Endothelial cell (in vitro differentiated cells): Measurements from ENCODE around the gene AVEN. TPM values are rescaled to one million over a fixed set of nuclear protein-coding genes. Genes with fewer than 3 reads are reported as not detected.
"Not testable (repeated sequence)": the region's sequence is repeated elsewhere in the genome, so short reads cannot be mapped to it uniquely, and the experiment has no call there.

Experiments used
- DNase-seq: peaks from one replicate; pipeline ENCODE4 v3.0.0; 2021; ENCODE audit warnings: low spot score
- H3K27ac Mint-ChIP-seq: one replicate; pipeline ENCODE4 v1.8.0; 2021; ENCODE audit warnings: mixed read lengths, inconsistent platforms; ENCODE audit not compliant: unreplicated experiment
- H3K27me3 Mint-ChIP-seq: one replicate; pipeline ENCODE4 v1.8.0; 2021; ENCODE audit warnings: mild to moderate bottlenecking, moderate library complexity, mixed read lengths, inconsistent platforms; ENCODE audit not compliant: unreplicated experiment
- H3K36me3 Mint-ChIP-seq: one replicate; pipeline ENCODE4 v1.8.0; 2021; ENCODE audit warnings: mild to moderate bottlenecking, low read depth, mixed read lengths, inconsistent platforms; ENCODE audit not compliant: unreplicated experiment
- H3K4me1 Mint-ChIP-seq: one replicate; pipeline ENCODE4 v1.8.0; 2021; ENCODE audit warnings: mild to moderate bottlenecking, mixed read lengths, inconsistent platforms; ENCODE audit not compliant: unreplicated experiment
- H3K4me3 Mint-ChIP-seq: one replicate; pipeline ENCODE4 v1.8.0; 2021; ENCODE audit warnings: mild to moderate bottlenecking, mixed read lengths, inconsistent platforms; ENCODE audit not compliant: unreplicated experiment
- H3K9me3 Mint-ChIP-seq: one replicate; pipeline ENCODE4 v1.8.0; 2021; ENCODE audit warnings: mixed read lengths, inconsistent platforms; ENCODE audit not compliant: unreplicated experiment
- total RNA-seq: library from RNA; stranded (reverse); fragmentation: NEBNext Ultra II Directional; extraction: Animal tissue kit (Norgen Biotek cat#: 25700); gene quantifications from one replicate; pipeline ENCODE4 v1.2.1, GENCODE V29; 2021; ENCODE audit not compliant: unreplicated experiment
- TF ChIP-seq, protein P1 (sequence below): fragments of 200-600 bp; sonication (generic); IDR thresholded peaks from one replicate; pipeline ENCODE4 v1.5.0; 2021; ENCODE audit warnings: antibody characterized with exemption; ENCODE audit not compliant: unreplicated experiment

The AVEN gene
- total RNA-seq, 1 donor from 2014 or later = 14.8 TPM

DNA sequence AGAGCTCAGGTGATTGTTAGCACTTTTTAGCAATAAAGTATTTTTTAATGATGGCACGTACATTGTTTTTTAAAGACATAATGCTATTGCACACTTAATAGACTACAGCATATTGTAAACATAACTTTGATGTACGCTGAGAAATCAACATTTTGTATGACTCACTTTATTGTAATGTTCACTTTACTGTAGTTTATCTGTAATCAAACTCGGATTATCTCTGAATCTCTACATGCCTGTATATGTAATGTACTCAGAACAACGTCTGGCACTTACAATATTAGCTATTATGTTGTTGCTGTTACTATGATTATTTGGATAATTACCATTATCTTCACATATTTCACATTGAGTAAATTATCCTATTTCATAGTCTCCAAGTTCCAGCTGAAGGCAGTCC, 208.7 kb downstream of the AVEN start:
- DNase-seq = no peak
- H3K27me3 Mint-ChIP-seq = no peaks in the 10 kb centered on the region
- no peaks in the 10 kb centered on the region for H3K4me1 Mint-ChIP-seq
- no peak overlapping the region for H3K27ac Mint-ChIP-seq
- TF ChIP-seq, protein P1, sequence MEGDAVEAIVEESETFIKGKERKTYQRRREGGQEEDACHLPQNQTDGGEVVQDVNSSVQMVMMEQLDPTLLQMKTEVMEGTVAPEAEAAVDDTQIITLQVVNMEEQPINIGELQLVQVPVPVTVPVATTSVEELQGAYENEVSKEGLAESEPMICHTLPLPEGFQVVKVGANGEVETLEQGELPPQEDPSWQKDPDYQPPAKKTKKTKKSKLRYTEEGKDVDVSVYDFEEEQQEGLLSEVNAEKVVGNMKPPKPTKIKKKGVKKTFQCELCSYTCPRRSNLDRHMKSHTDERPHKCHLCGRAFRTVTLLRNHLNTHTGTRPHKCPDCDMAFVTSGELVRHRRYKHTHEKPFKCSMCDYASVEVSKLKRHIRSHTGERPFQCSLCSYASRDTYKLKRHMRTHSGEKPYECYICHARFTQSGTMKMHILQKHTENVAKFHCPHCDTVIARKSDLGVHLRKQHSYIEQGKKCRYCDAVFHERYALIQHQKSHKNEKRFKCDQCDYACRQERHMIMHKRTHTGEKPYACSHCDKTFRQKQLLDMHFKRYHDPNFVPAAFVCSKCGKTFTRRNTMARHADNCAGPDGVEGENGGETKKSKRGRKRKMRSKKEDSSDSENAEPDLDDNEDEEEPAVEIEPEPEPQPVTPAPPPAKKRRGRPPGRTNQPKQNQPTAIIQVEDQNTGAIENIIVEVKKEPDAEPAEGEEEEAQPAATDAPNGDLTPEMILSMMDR = no peak
- H3K36me3 Mint-ChIP-seq = no peaks in the 10 kb centered on the region
- no peak overlapping the region for H3K4me3 Mint-ChIP-seq
- H3K9me3 Mint-ChIP-seq = no peaks in the 10 kb centered on the region

- no peaks in the 10 kb centered on the region for H3K27me3 Mint-ChIP-seq
- H3K4me3 Mint-ChIP-seq = no peak overlapping the region
- H3K4me1 Mint-ChIP-seq = no peaks in the 10 kb centered on the region
- no peak for DNase-seq
- TF ChIP-seq, protein P1 = no peak
- H3K36me3 Mint-ChIP-seq = no peaks in the 10 kb centered on the region
- H3K27ac Mint-ChIP-seq = no peak overlapping the region
- no peaks in the 10 kb centered on the region for H3K9me3 Mint-ChIP-seq
Measured at GRCh38 chr15:33826201-33826600, 212.8 kb downstream of the AVEN start.

DNA sequence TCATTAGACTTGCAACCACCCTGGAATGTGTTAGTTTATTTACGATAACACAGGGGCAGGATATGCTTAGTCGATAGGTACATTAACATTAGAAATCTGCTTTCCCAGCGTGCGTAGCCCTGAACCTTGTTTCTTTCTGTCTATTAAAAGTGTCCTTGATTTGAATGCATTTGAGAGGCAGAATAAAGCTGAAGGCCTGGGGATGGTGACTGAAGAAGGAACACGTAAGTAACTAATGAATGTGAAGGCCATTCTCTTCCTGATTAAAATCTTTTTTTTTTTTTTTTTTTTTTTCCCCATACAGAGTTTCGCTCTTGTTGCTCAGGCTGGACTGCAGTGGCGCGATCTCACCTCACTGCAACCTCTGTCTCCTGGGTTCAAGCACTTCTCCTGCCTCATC, 213.6 kb downstream of the AVEN start:
- TF ChIP-seq, protein P1 = no peak
- H3K27ac Mint-ChIP-seq = no peak overlapping the region
- H3K36me3 Mint-ChIP-seq = no peaks in the 10 kb centered on the region
- H3K4me3 Mint-ChIP-seq = no peak overlapping the region
- H3K4me1 Mint-ChIP-seq = no peaks in the 10 kb centered on the region
- H3K27me3 Mint-ChIP-seq = no peaks in the 10 kb centered on the region
- DNase-seq = no peak
- H3K9me3 Mint-ChIP-seq = no peaks in the 10 kb centered on the region

- H3K4me3 Mint-ChIP-seq = no peak overlapping the region
- no peaks in the 10 kb centered on the region for H3K9me3 Mint-ChIP-seq
- no peaks in the 10 kb centered on the region for H3K4me1 Mint-ChIP-seq
- H3K27ac Mint-ChIP-seq = no peak overlapping the region
- no peaks in the 10 kb centered on the region for H3K36me3 Mint-ChIP-seq
- no peak for DNase-seq
- peaks cover 2% of the 10 kb centered on the region for H3K27me3 Mint-ChIP-seq
- TF ChIP-seq, protein P1 = no peak
Measured at GRCh38 chr15:33823119-33823518, 215.9 kb downstream of the AVEN start.

DNA sequence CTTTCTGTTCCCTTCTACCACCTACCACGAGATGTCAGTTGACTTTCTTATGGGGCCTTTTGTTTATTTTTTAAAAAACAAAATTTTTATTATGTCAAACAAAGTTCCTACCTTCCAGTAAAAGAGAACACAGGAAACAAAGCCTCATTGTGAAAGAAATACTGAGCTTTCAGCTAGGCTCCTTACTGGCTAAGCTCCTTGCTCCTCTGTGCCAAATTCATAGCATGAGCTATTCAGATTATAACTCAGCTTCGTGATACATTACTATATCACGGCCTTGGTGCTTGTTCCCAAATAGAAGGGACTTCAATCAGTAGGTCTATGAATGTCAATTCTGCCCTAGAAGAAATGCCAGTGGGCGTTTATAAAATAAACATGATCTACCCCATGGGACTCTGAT, 216.5 kb downstream of the AVEN start:
- TF ChIP-seq, protein P1 = no peak
- no peaks in the 10 kb centered on the region for H3K9me3 Mint-ChIP-seq
- H3K4me1 Mint-ChIP-seq = no peaks in the 10 kb centered on the region
- no peak for DNase-seq
- H3K36me3 Mint-ChIP-seq = no peaks in the 10 kb centered on the region
- no peak overlapping the region for H3K4me3 Mint-ChIP-seq
- peaks cover 2% of the 10 kb centered on the region for H3K27me3 Mint-ChIP-seq
- no peak overlapping the region for H3K27ac Mint-ChIP-seq

- not testable (repeated sequence) for H3K27ac Mint-ChIP-seq, H3K36me3 Mint-ChIP-seq, H3K4me1 Mint-ChIP-seq, H3K27me3 Mint-ChIP-seq, H3K9me3 Mint-ChIP-seq, DNase-seq, H3K4me3 Mint-ChIP-seq
Measured at GRCh38 chr15:33819499-33819898, 219.5 kb downstream of the AVEN start.
